Hepatocyte (in vitro differentiated cells): ENCODE results near the gene EIF1AX.

Experiments
- EZH2 ChIP-seq: fragments of 200-600 bp; sonication (generic); IDR thresholded peaks from 2 replicates; pipeline ENCODE4 v1.6.1; 2016; ENCODE audit warnings: antibody characterized with exemption, mild to moderate bottlenecking, borderline replicate concordance
- TF ChIP-seq, protein P1 (sequence below): fragments of 200-600 bp; sonication (generic); IDR thresholded peaks from 2 replicates; pipeline ENCODE4 v1.5.1; 2016; ENCODE audit warnings: antibody characterized with exemption, mild to moderate bottlenecking; ENCODE audit not compliant: poor library complexity

GRCh38 chrX:20189171-20189570 lies 47.5 kb upstream of the EIF1AX start:
- TF ChIP-seq, protein P1, sequence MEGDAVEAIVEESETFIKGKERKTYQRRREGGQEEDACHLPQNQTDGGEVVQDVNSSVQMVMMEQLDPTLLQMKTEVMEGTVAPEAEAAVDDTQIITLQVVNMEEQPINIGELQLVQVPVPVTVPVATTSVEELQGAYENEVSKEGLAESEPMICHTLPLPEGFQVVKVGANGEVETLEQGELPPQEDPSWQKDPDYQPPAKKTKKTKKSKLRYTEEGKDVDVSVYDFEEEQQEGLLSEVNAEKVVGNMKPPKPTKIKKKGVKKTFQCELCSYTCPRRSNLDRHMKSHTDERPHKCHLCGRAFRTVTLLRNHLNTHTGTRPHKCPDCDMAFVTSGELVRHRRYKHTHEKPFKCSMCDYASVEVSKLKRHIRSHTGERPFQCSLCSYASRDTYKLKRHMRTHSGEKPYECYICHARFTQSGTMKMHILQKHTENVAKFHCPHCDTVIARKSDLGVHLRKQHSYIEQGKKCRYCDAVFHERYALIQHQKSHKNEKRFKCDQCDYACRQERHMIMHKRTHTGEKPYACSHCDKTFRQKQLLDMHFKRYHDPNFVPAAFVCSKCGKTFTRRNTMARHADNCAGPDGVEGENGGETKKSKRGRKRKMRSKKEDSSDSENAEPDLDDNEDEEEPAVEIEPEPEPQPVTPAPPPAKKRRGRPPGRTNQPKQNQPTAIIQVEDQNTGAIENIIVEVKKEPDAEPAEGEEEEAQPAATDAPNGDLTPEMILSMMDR: no peak
- TF ChIP-seq EZH2: no peak
